ENCODE measurements around the gene ARHGAP30.

The ARHGAP30 gene

DNA sequence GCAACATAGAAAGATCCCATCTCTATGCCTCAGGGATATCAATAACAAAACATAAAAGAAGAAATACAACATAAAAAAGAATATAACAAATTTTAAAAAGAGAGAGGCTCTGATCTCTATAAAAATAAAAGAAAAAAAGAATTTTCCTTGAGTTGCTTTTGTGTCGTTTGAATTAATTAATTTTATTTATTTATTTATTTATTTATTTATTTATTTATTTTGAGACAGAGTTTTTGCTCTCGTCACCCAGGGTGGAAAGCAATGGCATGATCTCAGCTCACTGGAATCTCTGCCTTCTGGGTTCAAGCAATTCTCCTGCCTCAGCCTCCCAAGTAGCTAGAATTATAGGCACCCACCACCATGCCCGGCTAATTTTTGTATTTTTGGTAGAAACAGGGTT lies 57.3 kb downstream of the ARHGAP30 start:
- no peak for DNase-seq (ENCODE audit: low read depth in 2 of 2)

DNA sequence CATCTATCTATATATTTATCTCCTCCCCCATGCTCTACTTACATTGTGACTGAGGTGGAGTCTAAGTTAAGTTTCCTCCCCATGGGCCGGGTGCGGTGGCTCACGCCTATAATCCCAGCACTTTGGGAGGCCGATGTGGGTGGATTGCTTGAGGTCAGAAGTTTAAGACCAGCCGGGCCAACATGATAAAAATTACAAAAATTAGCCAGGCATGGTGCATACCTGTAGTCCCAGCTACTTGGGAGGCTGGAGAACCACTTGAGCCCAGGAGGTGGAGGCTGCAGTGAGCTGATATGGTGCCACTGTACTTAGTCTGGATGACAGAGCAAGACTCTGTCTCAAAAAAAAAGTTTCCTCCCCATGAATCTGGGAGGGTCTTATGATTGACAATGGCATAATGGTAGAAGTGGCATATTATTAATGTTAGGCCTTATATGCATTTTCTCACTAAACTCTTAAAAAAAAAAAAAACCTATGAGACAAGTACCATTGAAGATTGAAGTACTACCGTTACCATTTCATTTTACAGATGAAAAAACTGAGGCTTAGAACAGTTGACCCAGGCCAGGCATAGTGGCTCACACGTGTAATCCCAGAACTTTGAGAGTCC lies 60.0 kb downstream of the ARHGAP30 start:
- no peak for DNase-seq (ENCODE audit: low read depth in 2 of 2)

DNA sequence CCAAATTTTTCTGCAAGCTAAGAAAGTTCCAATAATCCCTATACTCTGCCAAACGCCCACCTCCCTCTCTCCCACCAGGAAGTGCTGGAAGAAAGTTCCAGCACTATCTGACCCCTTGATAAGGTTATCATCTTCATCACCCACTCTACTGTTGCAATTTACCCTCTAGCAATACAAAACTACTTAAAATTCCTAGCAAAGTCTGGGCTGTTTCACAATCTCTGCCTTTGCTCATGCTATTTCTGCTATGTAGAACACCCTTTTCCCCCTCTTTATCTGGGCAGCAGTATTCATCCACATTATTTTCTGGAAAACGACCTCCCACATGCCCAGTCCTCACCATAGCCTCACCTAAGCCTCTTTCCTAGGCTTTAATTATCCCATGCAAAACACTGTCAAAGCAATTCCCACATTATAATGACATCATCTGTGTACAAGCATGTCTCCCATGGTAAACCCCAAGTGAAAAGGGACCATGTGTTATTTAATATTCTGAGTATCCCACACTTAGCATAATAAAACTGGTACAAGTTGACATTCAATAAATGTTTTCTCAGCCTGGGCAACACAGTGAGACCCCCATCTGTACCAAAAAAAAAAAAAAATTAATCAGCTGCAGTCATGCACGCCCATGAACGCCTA lies 60.7 kb downstream of the ARHGAP30 start:
- no peak for DNase-seq (ENCODE audit: low read depth in 2 of 2)

DNA sequence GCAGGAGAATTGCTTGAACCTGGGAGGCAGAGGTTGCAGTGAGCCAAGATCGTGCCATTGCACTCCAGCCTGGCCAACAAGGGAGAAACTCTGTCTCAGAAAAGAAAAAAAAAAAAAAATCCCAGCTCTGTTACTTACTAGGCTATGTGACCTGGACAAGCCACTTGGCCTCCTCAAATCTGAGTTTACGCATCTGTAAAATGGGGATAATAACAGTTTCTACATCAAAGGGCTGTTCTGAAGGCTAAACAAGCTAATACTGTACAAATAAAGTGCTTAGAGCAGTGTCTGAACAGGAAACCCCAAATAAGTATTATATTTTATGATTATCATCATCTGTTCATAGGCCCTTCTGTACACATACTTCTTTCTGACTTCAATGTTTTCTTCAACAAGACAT lies 62.3 kb downstream of the ARHGAP30 start:
- no peak for DNase-seq (ENCODE audit: low read depth in 2 of 2)

DNA sequence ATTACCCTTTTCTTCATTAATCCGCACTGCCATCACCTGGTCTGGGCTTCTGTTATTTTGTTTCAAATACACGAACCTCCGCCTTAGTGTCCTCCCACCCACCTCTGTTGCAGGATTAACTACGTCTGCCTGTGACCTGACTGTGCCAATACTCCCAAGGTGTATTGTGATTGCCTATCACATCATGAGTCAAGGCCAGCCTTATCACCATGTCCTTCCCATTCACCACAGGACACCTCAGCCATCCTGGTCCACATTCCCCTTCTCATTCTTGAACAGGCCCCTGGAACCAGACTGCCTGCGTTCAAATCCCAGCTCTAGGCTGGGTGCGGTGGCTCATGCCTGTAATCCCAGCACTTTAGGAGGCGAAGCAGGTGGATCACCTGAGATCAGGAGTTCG lies 63.1 kb downstream of the ARHGAP30 start:
- no peak for DNase-seq (ENCODE audit: low read depth in 2 of 2)

DNA sequence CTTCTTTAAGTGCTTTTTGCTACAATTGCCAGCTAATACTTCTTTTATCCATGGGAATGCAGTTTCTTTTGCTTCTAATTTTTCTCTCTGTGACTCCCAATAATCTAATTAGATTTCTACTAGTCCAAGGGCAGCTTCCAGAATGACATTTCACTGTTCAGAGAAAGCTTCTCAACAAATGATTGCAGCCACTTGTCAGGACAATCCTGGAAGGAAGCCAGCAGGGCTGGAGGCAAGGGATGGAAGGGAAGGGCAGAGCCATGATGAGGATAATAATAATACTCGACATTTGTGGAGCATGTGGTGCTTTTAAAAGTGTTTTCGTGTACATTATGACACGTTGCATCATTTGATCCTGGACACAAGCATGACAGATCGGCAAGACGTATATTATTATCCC lies 68.2 kb downstream of the ARHGAP30 start:
- no peak for DNase-seq (ENCODE audit: low read depth in 2 of 2)

DNA sequence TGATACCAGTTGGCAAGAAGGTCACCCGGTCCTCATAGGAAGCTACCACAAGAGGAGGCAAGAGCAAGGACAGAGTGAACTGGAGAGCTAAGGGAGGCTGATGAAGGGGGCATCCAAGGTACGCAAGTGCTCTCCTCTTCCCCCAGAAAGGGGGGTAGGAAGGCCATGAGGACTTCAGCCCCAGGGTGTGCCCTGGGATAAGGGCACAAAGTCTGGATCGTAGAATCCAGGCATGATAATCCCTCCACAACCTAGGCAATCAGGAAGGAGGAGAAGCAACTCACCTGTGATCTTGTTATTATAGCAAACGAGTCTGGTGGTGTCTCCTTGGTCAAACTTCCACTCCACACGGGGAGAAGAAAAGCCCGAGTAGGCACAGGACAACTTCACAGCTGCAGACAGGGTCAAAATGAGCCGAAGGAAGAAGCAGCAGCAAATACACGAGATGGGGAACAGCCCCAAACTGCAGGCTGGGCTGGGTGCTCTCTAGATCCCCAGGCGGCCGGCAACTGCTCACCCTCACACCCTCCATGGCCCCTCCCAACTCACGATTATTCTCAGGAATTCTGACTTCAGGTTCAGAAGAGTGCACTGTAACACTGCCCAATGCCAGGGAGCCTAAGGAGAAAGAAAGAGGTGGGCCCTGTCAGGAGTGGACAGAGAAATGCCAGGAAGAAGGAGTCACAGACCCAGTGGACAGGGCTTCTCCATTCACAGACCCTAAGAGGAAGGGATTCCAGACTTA lies 68.8 kb downstream of the ARHGAP30 start:
- no peak for DNase-seq (ENCODE audit: low read depth in 2 of 2)

DNA sequence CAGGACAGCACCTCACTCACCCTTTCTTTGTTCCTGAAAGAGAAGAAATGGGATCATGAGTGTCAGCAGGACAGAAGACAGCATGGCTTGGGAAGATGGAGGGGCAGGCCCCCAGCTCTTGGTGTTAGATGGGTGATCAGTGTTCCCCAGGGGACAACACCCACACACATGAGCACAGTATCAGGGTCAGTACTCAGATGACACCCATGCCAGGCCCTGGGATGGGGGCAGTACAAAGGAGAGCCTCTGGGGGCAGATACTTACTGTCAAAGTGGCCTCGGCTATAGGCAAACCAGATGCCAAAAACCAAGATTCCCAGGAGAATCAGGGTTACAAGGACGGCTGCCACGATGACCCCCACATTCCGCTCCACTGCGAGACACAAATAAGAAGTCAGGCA lies 70.3 kb downstream of the ARHGAP30 start:
- DNase-seq (ENCODE audit: low read depth in 2 of 2) = no peak

DNA sequence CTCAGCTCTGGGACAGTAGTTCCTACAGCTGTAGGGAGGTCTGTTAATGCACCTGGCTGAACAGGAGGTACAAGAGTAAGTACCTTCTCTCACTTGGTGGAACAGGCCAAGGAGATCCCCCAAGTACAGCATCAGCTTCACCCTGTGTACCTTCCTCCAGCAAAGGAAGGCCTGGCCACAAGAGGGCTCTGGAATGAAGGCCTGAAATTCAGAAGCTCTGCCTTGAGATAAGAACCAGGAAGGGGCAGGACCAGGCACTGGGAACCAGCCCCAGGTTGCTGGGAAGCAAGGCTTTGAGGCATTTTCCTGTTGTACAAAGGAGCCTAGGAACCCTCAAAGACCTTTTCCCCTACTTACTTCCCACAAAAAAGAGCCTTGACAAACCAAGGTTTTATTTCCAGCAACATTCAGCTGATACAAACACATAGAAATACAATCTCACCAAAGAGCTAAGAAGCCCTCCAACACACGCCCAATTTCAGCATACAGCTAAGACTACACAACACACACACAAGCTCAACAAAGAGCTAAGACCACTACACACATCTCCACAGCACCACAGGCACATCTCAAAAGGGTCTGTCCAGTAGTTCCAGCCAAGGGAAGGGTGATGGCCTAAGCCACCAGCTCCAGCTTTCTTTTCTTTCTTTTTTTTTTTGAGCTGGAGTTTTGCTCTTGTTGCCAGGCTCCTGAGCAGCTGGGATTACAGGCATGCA lies 72.2 kb downstream of the ARHGAP30 start:
- DNase-seq (ENCODE audit: low read depth in 2 of 2) = peak in 1 of 2 donors; percentile 11

Data from stimulated activated CD4-positive, alpha-beta T cell treated with anti-CD3 and anti-CD28 coated beads, Interleukin-1b, Interleukin-23, amount 100 ng/mL, for 1 hour (primary cell).